ENCODE measurements around the gene OR6J1.

The OR6J1 gene

GRCh38 chr14:22601456-22601855 is 42.7 kb downstream of the OR6J1 start:
- no peak overlapping the region for H3K27ac ChIP-seq (ENCODE audit: low read depth, low read length)
- H3K9ac ChIP-seq (ENCODE audit: low read length): no peak overlapping the region
- no peaks in the 10 kb centered on the region for H3K27me3 ChIP-seq (ENCODE audit: control insufficient read depth in 1 of 2, insufficient read depth in 2 of 2, low read length in 2 of 2)
- H3K9me3 ChIP-seq (ENCODE audit: low read length): no peaks in the 10 kb centered on the region
- H3K4me1 ChIP-seq (ENCODE audit: insufficient read depth, low read length): peaks cover 25% of the 10 kb centered on the region
- peaks cover 46% of the 10 kb centered on the region for H3K36me3 ChIP-seq (ENCODE audit: insufficient read depth, low read length)
- no peak overlapping the region for H3K4me3 ChIP-seq (ENCODE audit: low read depth in 1 of 2, low read length in 2 of 2)

- Histone ChIP-seq H3K27me3 (ENCODE audit: control insufficient read depth in 1 of 2, insufficient read depth in 2 of 2, low read length in 2 of 2) (no peaks in the 10 kb centered on the region), H3K4me1 (ENCODE audit: insufficient read depth, low read length) (peaks cover 25% of the 10 kb centered on the region), H3K9me3 (ENCODE audit: low read length) (no peaks in the 10 kb centered on the region), H3K36me3 (ENCODE audit: insufficient read depth, low read length) (peaks cover 32% of the 10 kb centered on the region), H3K4me3 (ENCODE audit: low read depth in 1 of 2, low read length in 2 of 2) (no peak overlapping the region), H3K27ac (ENCODE audit: low read depth, low read length) (no peak overlapping the region), H3K9ac (ENCODE audit: low read length) (no peak overlapping the region)
These were observed 44.1 kb downstream of the OR6J1 start for GRCh38 chr14:22600027-22600426.

- Histone ChIP-seq H3K27me3 (ENCODE audit: control insufficient read depth in 1 of 2, insufficient read depth in 2 of 2, low read length in 2 of 2) (no peaks in the 10 kb centered on the region), H3K36me3 (ENCODE audit: insufficient read depth, low read length) (peaks cover 27% of the 10 kb centered on the region), H3K4me1 (ENCODE audit: insufficient read depth, low read length) (peaks cover 25% of the 10 kb centered on the region), H3K4me3 (ENCODE audit: low read depth in 1 of 2, low read length in 2 of 2) (peak overlapping the region in 1 of 2 donors; percentile 96), H3K27ac (ENCODE audit: low read depth, low read length) (peak overlapping the region; percentile 35), H3K9me3 (ENCODE audit: low read length) (no peaks in the 10 kb centered on the region), H3K9ac (ENCODE audit: low read length) (peak overlapping the region; percentile 74)
These were observed 44.8 kb downstream of the OR6J1 start for GRCh38 chr14:22599349-22599748.

GRCh38 chr14:22598896-22599244 is 45.3 kb downstream of the OR6J1 start:
- peak overlapping the region; percentile 63 to 96 for H3K4me3 ChIP-seq (ENCODE audit: low read depth in 1 of 2, low read length in 2 of 2)
- peaks cover 24% of the 10 kb centered on the region for H3K36me3 ChIP-seq (ENCODE audit: insufficient read depth, low read length)
- no peaks in the 10 kb centered on the region for H3K27me3 ChIP-seq (ENCODE audit: control insufficient read depth in 1 of 2, insufficient read depth in 2 of 2, low read length in 2 of 2)
- peak overlapping the region; percentile 74 for H3K9ac ChIP-seq (ENCODE audit: low read length)
- peak overlapping the region; percentile 35 for H3K27ac ChIP-seq (ENCODE audit: low read depth, low read length)
- H3K9me3 ChIP-seq (ENCODE audit: low read length): no peaks in the 10 kb centered on the region
- peaks cover 25% of the 10 kb centered on the region for H3K4me1 ChIP-seq (ENCODE audit: insufficient read depth, low read length)

GRCh38 chr14:22598099-22598895 is 45.9 kb downstream of the OR6J1 start, which contains the start of gene ABHD4:
TSS of gene ABHD4 (plus strand) at chr14:22598300. CDS start at chr14:22598307, 7 bp downstream.
- Histone ChIP-seq H3K4me3 (ENCODE audit: low read depth in 1 of 2, low read length in 2 of 2) (peak within 1 kb of the TSS; percentile 63 to 96), H3K27me3 (ENCODE audit: control insufficient read depth in 1 of 2, insufficient read depth in 2 of 2, low read length in 2 of 2) (no peaks in the 10 kb centered on the region), H3K36me3 (ENCODE audit: insufficient read depth, low read length) (peaks cover 18% of the 10 kb centered on the region), H3K4me1 (ENCODE audit: insufficient read depth, low read length) (peaks cover 25% of the 10 kb centered on the region), H3K9ac (ENCODE audit: low read length) (peak within 1 kb of the TSS; percentile 74), H3K9me3 (ENCODE audit: low read length) (no peaks in the 10 kb centered on the region), H3K27ac (ENCODE audit: low read depth, low read length) (peak within 1 kb of the TSS; percentile 70)

GRCh38 chr14:22597771-22598098 is 46.4 kb downstream of the OR6J1 start:
- no peaks in the 10 kb centered on the region for H3K27me3 ChIP-seq (ENCODE audit: control insufficient read depth in 1 of 2, insufficient read depth in 2 of 2, low read length in 2 of 2)
- H3K4me3 ChIP-seq (ENCODE audit: low read depth in 1 of 2, low read length in 2 of 2): peak overlapping the region; percentile 63 to 96
- peaks cover 13% of the 10 kb centered on the region for H3K36me3 ChIP-seq (ENCODE audit: insufficient read depth, low read length)
- H3K9ac ChIP-seq (ENCODE audit: low read length): peak overlapping the region; percentile 74
- H3K4me1 ChIP-seq (ENCODE audit: insufficient read depth, low read length): peaks cover 25% of the 10 kb centered on the region
- no peaks in the 10 kb centered on the region for H3K9me3 ChIP-seq (ENCODE audit: low read length)
- peak overlapping the region; percentile 70 for H3K27ac ChIP-seq (ENCODE audit: low read depth, low read length)

GRCh38 chr14:22597265-22597664 is 46.9 kb downstream of the OR6J1 start:
- H3K4me3 ChIP-seq (ENCODE audit: low read depth in 1 of 2, low read length in 2 of 2): peak overlapping the region; percentile 63 to 96

GRCh38 chr14:22596354-22596879 is 47.7 kb downstream of the OR6J1 start:
- Histone ChIP-seq H3K27me3 (ENCODE audit: control insufficient read depth in 1 of 2, insufficient read depth in 2 of 2, low read length in 2 of 2) (no peaks in the 10 kb centered on the region), H3K36me3 (ENCODE audit: insufficient read depth, low read length) (peaks cover under 1% of the 10 kb centered on the region), H3K9ac (ENCODE audit: low read length) (no peak overlapping the region), H3K9me3 (ENCODE audit: low read length) (no peaks in the 10 kb centered on the region), H3K4me3 (ENCODE audit: low read depth in 1 of 2, low read length in 2 of 2) (no peak overlapping the region), H3K4me1 (ENCODE audit: insufficient read depth, low read length) (peaks cover 25% of the 10 kb centered on the region), H3K27ac (ENCODE audit: low read depth, low read length) (no peak overlapping the region)

More at GRCh38 chr14:22597265-22597664, 46.9 kb downstream of the OR6J1 start:
- Histone ChIP-seq H3K27ac (ENCODE audit: low read depth, low read length) (peak overlapping the region; percentile 70), H3K4me1 (ENCODE audit: insufficient read depth, low read length) (peaks cover 25% of the 10 kb centered on the region), H3K27me3 (ENCODE audit: control insufficient read depth in 1 of 2, insufficient read depth in 2 of 2, low read length in 2 of 2) (no peaks in the 10 kb centered on the region), H3K9me3 (ENCODE audit: low read length) (no peaks in the 10 kb centered on the region), H3K9ac (ENCODE audit: low read length) (peak overlapping the region; percentile 74), H3K36me3 (ENCODE audit: insufficient read depth, low read length) (peaks cover 9% of the 10 kb centered on the region)

GRCh38 chr14:22594156-22594716 is 49.9 kb downstream of the OR6J1 start:
- Histone ChIP-seq H3K9me3 (ENCODE audit: low read length) (no peaks in the 10 kb centered on the region), H3K4me1 (ENCODE audit: insufficient read depth, low read length) (peaks cover 11% of the 10 kb centered on the region), H3K27me3 (ENCODE audit: control insufficient read depth in 1 of 2, insufficient read depth in 2 of 2, low read length in 2 of 2) (no peaks in the 10 kb centered on the region), H3K36me3 (ENCODE audit: insufficient read depth, low read length) (no peaks in the 10 kb centered on the region), H3K27ac (ENCODE audit: low read depth, low read length) (no peak overlapping the region), H3K4me3 (ENCODE audit: low read depth in 1 of 2, low read length in 2 of 2) (no peak overlapping the region), H3K9ac (ENCODE audit: low read length) (no peak overlapping the region)

- Histone ChIP-seq H3K27me3 (ENCODE audit: control insufficient read depth in 1 of 2, insufficient read depth in 2 of 2, low read length in 2 of 2) (no peaks in the 10 kb centered on the region), H3K4me1 (ENCODE audit: insufficient read depth, low read length) (peaks cover 6% of the 10 kb centered on the region), H3K4me3 (ENCODE audit: low read depth in 1 of 2, low read length in 2 of 2) (no peak overlapping the region), H3K9ac (ENCODE audit: low read length) (no peak overlapping the region), H3K9me3 (ENCODE audit: low read length) (no peaks in the 10 kb centered on the region), H3K27ac (ENCODE audit: low read depth, low read length) (no peak overlapping the region), H3K36me3 (ENCODE audit: insufficient read depth, low read length) (no peaks in the 10 kb centered on the region)
These were observed 50.6 kb downstream of the OR6J1 start for GRCh38 chr14:22593601-22594000.

GRCh38 chr14:22593189-22593588 is 51.0 kb downstream of the OR6J1 start:
- Histone ChIP-seq H3K9me3 (ENCODE audit: low read length) (no peaks in the 10 kb centered on the region), H3K36me3 (ENCODE audit: insufficient read depth, low read length) (no peaks in the 10 kb centered on the region), H3K9ac (ENCODE audit: low read length) (no peak overlapping the region), H3K4me1 (ENCODE audit: insufficient read depth, low read length) (peaks cover 9% of the 10 kb centered on the region), H3K27ac (ENCODE audit: low read depth, low read length) (no peak overlapping the region), H3K4me3 (ENCODE audit: low read depth in 1 of 2, low read length in 2 of 2) (no peak overlapping the region), H3K27me3 (ENCODE audit: control insufficient read depth in 1 of 2, insufficient read depth in 2 of 2, low read length in 2 of 2) (no peaks in the 10 kb centered on the region)
